Activated CD8-positive, alpha-beta T cell treated with anti-CD3 and anti-CD28 coated beads for 36 hours (primary cell): ENCODE measurements around the gene GPC6. TPM values are rescaled to one million over a fixed set of nuclear protein-coding genes. Genes with fewer than 3 reads are reported as not detected.

Source experiments
- ATAC-seq: fragments of 200-7000 bp; cut with Tn5 transposase; one replicate; pipeline ENCODE4 v1.10.0; 2021; ENCODE audit warnings: mild to moderate bottlenecking, moderate library complexity
- CTCF ChIA-PET: fragments of 350-600 bp; sonication (Branson Sonifier 250); formaldehyde crosslinking; loops from one replicate; lab custom pipeline; 2021; ENCODE audit warnings: antibody characterized with exemption; lab: Charles Lee
- POLR2A ChIA-PET: fragments of 350-600 bp; sonication (Branson Sonifier 250); formaldehyde crosslinking; loops from one replicate; lab custom pipeline; 2021; ENCODE audit warnings: antibody characterized with exemption; lab: Charles Lee
- DNase-seq: peaks from one replicate; pipeline ENCODE4 v3.0.0-alpha.2; 2020
- H3K27ac Mint-ChIP-seq: one replicate; pipeline ENCODE4 v1.8.0; 2021; ENCODE audit warnings: mild to moderate bottlenecking, mixed read lengths
- H3K27me3 Mint-ChIP-seq: one replicate; pipeline ENCODE4 v1.8.0; 2021; ENCODE audit warnings: mixed read lengths
- H3K36me3 Mint-ChIP-seq: one replicate; pipeline ENCODE4 v1.8.0; 2021; ENCODE audit warnings: low read depth, mixed read lengths
- H3K4me1 Mint-ChIP-seq: one replicate; pipeline ENCODE4 v1.8.0; 2021; ENCODE audit warnings: low read depth, mixed read lengths
- H3K4me3 Mint-ChIP-seq: one replicate; pipeline ENCODE4 v1.8.0; 2021; ENCODE audit warnings: mild to moderate bottlenecking, moderate library complexity, mixed read lengths
- H3K9me3 Mint-ChIP-seq: one replicate; pipeline ENCODE4 v1.8.0; 2021; ENCODE audit warnings: mixed read lengths
- CTCF ChIP-seq: fragments of 200-600 bp; IDR thresholded peaks from one replicate; pipeline ENCODE4 v1.8.0; 2022; ENCODE audit warnings: antibody characterized with exemption, mild to moderate bottlenecking
- intact Hi-C: fragments of 100-400 bp; cut with micrococcal nuclease; formaldehyde crosslinking; loops from one replicate; pipeline ENCODE4 v1.10.0; 2022
- total RNA-seq, 2 experiments: library from RNA; stranded (reverse); gene quantifications; one replicate each; pipeline ENCODE4 v1.2.3, GENCODE V29; 2021

GPC6 gene
- total RNA-seq, 2 experiments from 2014 or later = not detected

GRCh38 chr13:94033098-94033497 lies 806.5 kb downstream of the GPC6 start:
- CTCF ChIA-PET = no interaction called here
- Mint-ChIP-seq H3K27ac (no peak overlapping the region), H3K4me3 (no peak overlapping the region), H3K9me3 (no peaks in the 10 kb centered on the region), H3K36me3 (no peaks in the 10 kb centered on the region), H3K4me1 (no peaks in the 10 kb centered on the region), H3K27me3 (no peaks in the 10 kb centered on the region)
- intact Hi-C loops = no loop called here
- DNase-seq = no peak
- POLR2A ChIA-PET = no interaction called here
- TF ChIP-seq CTCF = no peak
- no peak for ATAC-seq

- Mint-ChIP-seq H3K9me3 (no peaks in the 10 kb centered on the region), H3K36me3 (no peaks in the 10 kb centered on the region), H3K4me3 (no peak overlapping the region), H3K27me3 (no peaks in the 10 kb centered on the region), H3K4me1 (no peaks in the 10 kb centered on the region), H3K27ac (no peak overlapping the region)
- CTCF ChIA-PET = no interaction called here
- no peak for ATAC-seq
- intact Hi-C loops = no loop called here
- POLR2A ChIA-PET = no interaction called here
- DNase-seq = no peak
- no peak for TF ChIP-seq CTCF
Observed at GRCh38 chr13:94033830-94034642, 807.4 kb downstream of the GPC6 start.

- TF ChIP-seq CTCF = no peak
Observed at GRCh38 chr13:94050039-94050438, 823.4 kb downstream of the GPC6 start.

GRCh38 chr13:94050686-94051085 lies 824.1 kb downstream of the GPC6 start:
- H3K4me3 Mint-ChIP-seq = no peak overlapping the region
- DNase-seq (no peak), ATAC-seq (no peak)
- H3K36me3 Mint-ChIP-seq = no peaks in the 10 kb centered on the region
- H3K27me3 Mint-ChIP-seq = peaks cover 18% of the 10 kb centered on the region
- no peaks in the 10 kb centered on the region for H3K4me1 Mint-ChIP-seq
- H3K9me3 Mint-ChIP-seq = no peaks in the 10 kb centered on the region
- CTCF ChIA-PET = interaction anchor here (1.1 kb wide), 1 partner anchor 311 kb away, joined by 4 read pairs; no protein-coding TSS in a partner anchor
- TF ChIP-seq CTCF = no peak
- H3K27ac Mint-ChIP-seq = no peak overlapping the region
- POLR2A ChIA-PET = no interaction called here
- intact Hi-C loops = no loop called here

More at GRCh38 chr13:94050039-94050438, 823.4 kb downstream of the GPC6 start:
- POLR2A ChIA-PET = no interaction called here
- no peaks in the 10 kb centered on the region for H3K4me1 Mint-ChIP-seq
- DNase-seq (no peak), ATAC-seq (no peak)
- H3K9me3 Mint-ChIP-seq = no peaks in the 10 kb centered on the region
- no peaks in the 10 kb centered on the region for H3K36me3 Mint-ChIP-seq
- intact Hi-C loops = no loop called here
- H3K4me3 Mint-ChIP-seq = no peak overlapping the region
- CTCF ChIA-PET = no interaction called here
- no peak overlapping the region for H3K27ac Mint-ChIP-seq
- H3K27me3 Mint-ChIP-seq = peaks cover 18% of the 10 kb centered on the region

GRCh38 chr13:94053986-94054593 lies 827.5 kb downstream of the GPC6 start:
- no peaks in the 10 kb centered on the region for H3K9me3 Mint-ChIP-seq
- peaks cover 17% of the 10 kb centered on the region for H3K27me3 Mint-ChIP-seq

More at GRCh38 chr13:94053986-94054593, 827.5 kb downstream of the GPC6 start:
- Mint-ChIP-seq H3K4me1 (no peaks in the 10 kb centered on the region), H3K36me3 (no peaks in the 10 kb centered on the region), H3K4me3 (no peak overlapping the region), H3K27ac (no peak overlapping the region)
- ATAC-seq = no peak
- no peak for DNase-seq
- ChIA-PET POLR2A (no interaction called here), CTCF (interaction anchor here (1.1 kb wide), 1 partner anchor 8 kb away, joined by 3 read pairs; no protein-coding TSS in a partner anchor)
- TF ChIP-seq CTCF = no peak
- intact Hi-C loops = no loop called here
